Measurements from ENCODE around the gene CYB561. TPM values are rescaled to one million over a fixed set of nuclear protein-coding genes. Genes with fewer than 3 reads are reported as not detected.

Gene CYB561
- total and polyA plus RNA-seq, 2 experiments from 2014 or later: 13.7 to 30.9 TPM

- Histone ChIP-seq H4K20me1 (replicated peaks; ENCODE audit: insufficient read depth) (no peaks in the 10 kb centered on the region), H3K27ac (ENCODE audit: low read depth) (no peak overlapping the region), H3K36me3 (ENCODE audit: insufficient read depth) (no peaks in the 10 kb centered on the region), H3K9me2 (ENCODE audit: insufficient read depth) (no peaks in the 10 kb centered on the region), H2AFZ (no peak overlapping the region), H3K4me2 (no peak overlapping the region), H3K79me2 (replicated peaks; ENCODE audit: insufficient read depth) (no peaks in the 10 kb centered on the region), H3K27me3 (ENCODE audit: insufficient read depth) (no peaks in the 10 kb centered on the region), H3F3A (replicated peaks; ENCODE audit: low read depth) (no peaks in the 10 kb centered on the region), H3K4me1 (ENCODE audit: insufficient read depth) (0 out of 2 replicates have a peak, but pooled peaks cover 5% of the 10 kb centered on the region), H3K4me3 (no peak overlapping the region)
- peaks cover 11% of the 10 kb centered on the region for H3K4me1 Mint-ChIP-seq
- H3K4me3 Mint-ChIP-seq: no peak overlapping the region
- TF ChIP-seq EZH2phosphoT487 (IDR thresholded peaks at IDR 0.05; ENCODE audit: unreplicated experiment): no peak
- no peak for TF ChIP-seq CREB1 (CRISPR knock-in tag; IDR thresholded peaks at IDR 0.05; ENCODE audit: low read depth)
- TF ChIP-seq ZNF331 (CRISPR knock-in tag; IDR thresholded peaks at IDR 0.05; ENCODE audit: low read depth): no peak
- TF ChIP-seq EZH2 (IDR thresholded peaks at IDR 0.05; ENCODE audit: low read depth, unreplicated experiment): no peak
- TF ChIP-seq JUNB (IDR thresholded peaks at IDR 0.05; ENCODE audit: unreplicated experiment): no peak
- no peak for TF ChIP-seq STAT1 (IDR thresholded peaks at IDR 0.05; ENCODE audit: unreplicated experiment)
- no peak for TF ChIP-seq ETS1 (IDR thresholded peaks at IDR 0.05)
- TF ChIP-seq, protein P1, sequence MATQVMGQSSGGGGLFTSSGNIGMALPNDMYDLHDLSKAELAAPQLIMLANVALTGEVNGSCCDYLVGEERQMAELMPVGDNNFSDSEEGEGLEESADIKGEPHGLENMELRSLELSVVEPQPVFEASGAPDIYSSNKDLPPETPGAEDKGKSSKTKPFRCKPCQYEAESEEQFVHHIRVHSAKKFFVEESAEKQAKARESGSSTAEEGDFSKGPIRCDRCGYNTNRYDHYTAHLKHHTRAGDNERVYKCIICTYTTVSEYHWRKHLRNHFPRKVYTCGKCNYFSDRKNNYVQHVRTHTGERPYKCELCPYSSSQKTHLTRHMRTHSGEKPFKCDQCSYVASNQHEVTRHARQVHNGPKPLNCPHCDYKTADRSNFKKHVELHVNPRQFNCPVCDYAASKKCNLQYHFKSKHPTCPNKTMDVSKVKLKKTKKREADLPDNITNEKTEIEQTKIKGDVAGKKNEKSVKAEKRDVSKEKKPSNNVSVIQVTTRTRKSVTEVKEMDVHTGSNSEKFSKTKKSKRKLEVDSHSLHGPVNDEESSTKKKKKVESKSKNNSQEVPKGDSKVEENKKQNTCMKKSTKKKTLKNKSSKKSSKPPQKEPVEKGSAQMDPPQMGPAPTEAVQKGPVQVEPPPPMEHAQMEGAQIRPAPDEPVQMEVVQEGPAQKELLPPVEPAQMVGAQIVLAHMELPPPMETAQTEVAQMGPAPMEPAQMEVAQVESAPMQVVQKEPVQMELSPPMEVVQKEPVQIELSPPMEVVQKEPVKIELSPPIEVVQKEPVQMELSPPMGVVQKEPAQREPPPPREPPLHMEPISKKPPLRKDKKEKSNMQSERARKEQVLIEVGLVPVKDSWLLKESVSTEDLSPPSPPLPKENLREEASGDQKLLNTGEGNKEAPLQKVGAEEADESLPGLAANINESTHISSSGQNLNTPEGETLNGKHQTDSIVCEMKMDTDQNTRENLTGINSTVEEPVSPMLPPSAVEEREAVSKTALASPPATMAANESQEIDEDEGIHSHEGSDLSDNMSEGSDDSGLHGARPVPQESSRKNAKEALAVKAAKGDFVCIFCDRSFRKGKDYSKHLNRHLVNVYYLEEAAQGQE (IDR thresholded peaks at IDR 0.05; ENCODE audit: unreplicated experiment): no peak
- no peak for TF ChIP-seq ZNF462 (CRISPR knock-in tag; IDR thresholded peaks at IDR 0.05)
- TF ChIP-seq POLR2AphosphoS5 (IDR thresholded peaks at IDR 0.05; ENCODE audit: low read depth): no peak
- TF ChIP-seq NANOG (IDR thresholded peaks at IDR 0.05; ENCODE audit: borderline replicate concordance): no peak
- no peaks in the 10 kb centered on the region for H3K27me3 Mint-ChIP-seq (ENCODE audit: insufficient read depth, low read depth, poor library complexity)
- H3K36me3 Mint-ChIP-seq (ENCODE audit: low read depth): peaks cover 7% of the 10 kb centered on the region; the same call in 2 of the 3 replicates
- no peaks in the 10 kb centered on the region for H3K9me3 Mint-ChIP-seq
- ATAC-seq: no peak
- no peak overlapping the region for H3K27ac Mint-ChIP-seq
- no peak for DNase-seq (ENCODE audit: low spot score)
These were observed 26.7 kb downstream of the CYB561 start for GRCh38 chr17:63419398-63419797.

All from GM23338 (cell line).